IMR-90 (cell line): ENCODE results near the gene PPP1R37. TPM values are rescaled to one million over a fixed set of nuclear protein-coding genes. Genes with fewer than 3 reads are reported as not detected.
A peak's percentile ranks its signal among the peaks of the same experiment; 100 is the strongest.

Experiments used
- ATAC-seq: fragments of 200-7000 bp; cut with Tn5 transposase; 2 replicates; pipeline ENCODE4 v1.9.1; 2020; ENCODE audit warnings: low read depth, mild to moderate bottlenecking, moderate library complexity
- BruUV-seq: library from RNA; stranded (reverse); fragments of 400-500 nt; replicated peaks from 2 replicates; lab custom pipeline; 2021; lab: Mats Ljungman, UMichigan
- CTCF ChIA-PET: fragments of 300-600 bp; formaldehyde crosslinking; extraction: SDS; loops from one replicate; lab custom pipeline; 2021; ENCODE audit warnings: antibody characterized with exemption; lab: Yijun Ruan, JAX
- POLR2A ChIA-PET: fragments of 300-600 bp; sonication (Branson Sonifier 250); formaldehyde crosslinking; loops from one replicate; lab custom pipeline; 2022; ENCODE audit warnings: antibody characterized with exemption; ENCODE audit not compliant: unreplicated experiment; lab: Charles Lee
- DNase-seq: peaks from one replicate; pipeline ENCODE4 v3.0.0; 2013
- H2AFZ ChIP-seq: replicated peaks from 2 replicates; pipeline ENCODE3; 2013; ENCODE audit warnings: low read length, mild to moderate bottlenecking; ENCODE audit not compliant: poor library complexity
- H2AK5ac ChIP-seq: 2 replicates; pipeline ENCODE4 v1.6.1; 2013; ENCODE audit warnings: low read depth, low read length, inconsistent platforms
- H2AK9ac ChIP-seq: replicated peaks from 2 replicates; pipeline ENCODE3; 2013; ENCODE audit warnings: mild to moderate bottlenecking, low read depth, low read length, moderate library complexity; ENCODE audit not compliant: poor library complexity
- H2BK120ac ChIP-seq: 2 replicates; pipeline ENCODE4 v1.6.1; 2013; ENCODE audit warnings: low read depth, low read length, inconsistent platforms
- H2BK15ac ChIP-seq: 3 replicates; pipeline ENCODE4 v1.6.1; 2013; ENCODE audit warnings: low read depth, low read length, inconsistent platforms
- H2BK20ac ChIP-seq: 2 replicates; pipeline ENCODE4 v1.6.1; 2013; ENCODE audit warnings: low read depth, mild to moderate bottlenecking, inconsistent platforms, low read length, moderate library complexity
- H2BK5ac ChIP-seq: 2 replicates; pipeline ENCODE4 v1.6.1; 2013; ENCODE audit warnings: mild to moderate bottlenecking, low read depth, low read length, inconsistent platforms; ENCODE audit not compliant: poor library complexity, severe bottlenecking
- H3K14ac ChIP-seq: replicated peaks from 2 replicates; pipeline ENCODE4 v1.6.1; 2013; ENCODE audit warnings: low read depth, low read length, inconsistent platforms
- H3K18ac ChIP-seq: 2 replicates; pipeline ENCODE4 v1.6.1; 2013; ENCODE audit warnings: low read depth, low read length, control low read depth
- H3K23ac ChIP-seq: 2 replicates; pipeline ENCODE4 v1.6.1; 2013; ENCODE audit warnings: low read depth, low read length, inconsistent platforms
- H3K27ac ChIP-seq: 2 replicates; pipeline ENCODE4 v1.5.1; 2013; ENCODE audit warnings: mild to moderate bottlenecking, control low read depth, low read length; ENCODE audit not compliant: insufficient read depth
- H3K27me3 ChIP-seq: 2 replicates; pipeline ENCODE4 v1.6.1; 2013; ENCODE audit warnings: low read length; ENCODE audit not compliant: control insufficient read depth, insufficient read depth
- H3K36me3 ChIP-seq: 2 replicates; pipeline ENCODE4 v1.6.1; 2013; ENCODE audit warnings: low read length, mixed read lengths; ENCODE audit not compliant: control insufficient read depth, insufficient read depth
- H3K4ac ChIP-seq: 2 replicates; pipeline ENCODE4 v1.6.1; 2013; ENCODE audit warnings: low read depth, low read length, inconsistent platforms
- H3K4me1 ChIP-seq: 2 replicates; pipeline ENCODE4 v1.6.1; 2013; ENCODE audit warnings: low read length, mixed read lengths; ENCODE audit not compliant: control insufficient read depth, insufficient read depth
- H3K4me2 ChIP-seq: 2 replicates; pipeline ENCODE4 v1.6.1; 2013; ENCODE audit warnings: low read depth, mild to moderate bottlenecking, control low read depth, low read length, moderate library complexity
- H3K4me3 ChIP-seq: 2 replicates; pipeline ENCODE4 v1.5.1; 2013; ENCODE audit warnings: low read depth, mild to moderate bottlenecking, control low read depth, low read length, moderate library complexity; ENCODE audit not compliant: insufficient read depth
- H3K56ac ChIP-seq: 2 replicates; pipeline ENCODE4 v1.6.1; 2013; ENCODE audit warnings: low read length, inconsistent platforms; ENCODE audit not compliant: insufficient read depth; ENCODE audit errors: extremely low read depth
- H3K79me1 ChIP-seq, 2 experiments: 2 replicates each; pipeline ENCODE4 v1.6.1; 2013; ENCODE audit warnings: low read length in 2 of 2, inconsistent platforms in 1 of 2, low read depth in 1 of 2
- H3K9ac ChIP-seq: 2 replicates; pipeline ENCODE4 v1.6.1; 2013; ENCODE audit warnings: low read depth, low read length, control low read depth
- H3K9me1 ChIP-seq: 2 replicates; pipeline ENCODE4 v1.6.1; 2013; ENCODE audit warnings: low read length, inconsistent platforms; ENCODE audit not compliant: insufficient read depth
- H3K9me3 ChIP-seq: 2 replicates; pipeline ENCODE4 v1.6.1; 2013; ENCODE audit warnings: low read length; ENCODE audit not compliant: control insufficient read depth, insufficient read depth
- H4K20me1 ChIP-seq: 2 replicates; pipeline ENCODE4 v1.6.1; 2013; ENCODE audit warnings: low read length, inconsistent platforms; ENCODE audit not compliant: insufficient read depth
- H4K5ac ChIP-seq: 2 replicates; pipeline ENCODE4 v1.6.1; 2013; ENCODE audit warnings: mild to moderate bottlenecking, low read depth, low read length, control low read depth
- H4K8ac ChIP-seq, 2 experiments: 2 replicates each; pipeline ENCODE4 v1.6.1; 2013; ENCODE audit warnings: low read depth in 2 of 2, low read length in 2 of 2, control low read depth in 1 of 2, inconsistent platforms in 1 of 2
- H4K91ac ChIP-seq: 2 replicates; pipeline ENCODE4 v1.6.1; 2013; ENCODE audit warnings: low read depth, low read length, inconsistent platforms; ENCODE audit not compliant: insufficient read depth
- CHD1 ChIP-seq: IDR thresholded peaks from 2 replicates; pipeline ENCODE4 v1.6.1; 2012; ENCODE audit warnings: low read depth, low read length, improper control_type of control experiment
- FOS ChIP-seq: fragments of 150-350 bp; IDR thresholded peaks from 2 replicates; pipeline ENCODE4 v1.6.1; 2016; ENCODE audit warnings: low read depth, low read length
- MAFK ChIP-seq: IDR thresholded peaks from 2 replicates; pipeline ENCODE4 v1.6.1; 2012; ENCODE audit warnings: low read depth, low read length, improper control_type of control experiment
- NFE2L2 ChIP-seq: fragments of 150-350 bp; IDR thresholded peaks from 2 replicates; pipeline ENCODE4 v1.6.1; 2016; ENCODE audit warnings: low read depth, mild to moderate bottlenecking, low read length
- RCOR1 ChIP-seq: IDR thresholded peaks from 2 replicates; pipeline ENCODE4 v1.6.1; 2012; ENCODE audit warnings: mild to moderate bottlenecking, low read length, improper control_type of control experiment; ENCODE audit not compliant: insufficient replicate concordance
- SMC3 ChIP-seq: fragments of 150-350 bp; IDR thresholded peaks from 2 replicates; pipeline ENCODE4 v1.6.1; 2016; ENCODE audit warnings: low read depth, mild to moderate bottlenecking, antibody characterized with exemption, low read length, moderate library complexity
- WGBS, 2 experiments: methylation state at CpG; one replicate each; pipeline versions ENCODE4 v1.1.5 to v1.1.7; 2013; ENCODE audit warnings: missing lambda C conversion rate in 2 of 2; ENCODE audit not compliant: insufficient read length in 1 of 2; ENCODE audit errors: extremely low coverage in 2 of 2; 5-methylcytosine and 5-hydroxymethylcytosine counted together
- dilution Hi-C: fragments of 300-500 bp; cut with HindIII; formaldehyde crosslinking; loops from one replicate; pipeline ENCODE4 v1.14.3; 2018; ENCODE audit warnings: low sequenced_read_pairs; ENCODE audit not compliant: unreplicated experiment
- in situ Hi-C: fragments of 300-500 bp; cut with MboI; formaldehyde crosslinking; loops from 3 replicates; pipeline ENCODE4 v1.14.3; 2019; ENCODE audit warnings: low sequenced_read_pairs, inconsistent platforms, mixed read lengths
- intact Hi-C: fragments of 100-400 bp; cut with micrococcal nuclease; formaldehyde crosslinking; loops from 2 replicates; pipeline ENCODE4 v1.10.0; 2022
- polyA plus RNA-seq, 3 experiments: library from polyadenylated mRNA; depleted of rRNA; stranded (reverse); fragments of >200 nt; gene quantifications; 2 replicates each; pipeline ENCODE4 v1.2.3, GENCODE V29; 2012; ENCODE audit warnings: low replicate concordance in 1 of 3
- total RNA-seq: library from RNA; depleted of rRNA; stranded (reverse); fragments of >200 nt; gene quantifications from 2 replicates; pipeline ENCODE4 v1.2.3, GENCODE V29; 2012

Gene PPP1R37
- total and polyA plus RNA-seq, 2 of the 4 experiments (the other 2 are of a cell fraction), result 13.1 to 18.5 TPM

GRCh38 chr19:45164577-45165335 is 71.8 kb downstream of the PPP1R37 start:
- Histone ChIP-seq H3K23ac (no peak overlapping the region), H3K56ac (no peak overlapping the region), H3K27me3 (peaks cover 17% of the 10 kb centered on the region; the same call in 1 of the 2 replicates), H3K9me1 (no peaks in the 10 kb centered on the region), H3K27ac (no peak overlapping the region), H3K79me1 (no peaks in the 10 kb centered on the region), H2AK5ac (no peak overlapping the region), H3K4me2 (no peak overlapping the region), H2AK9ac (no peak overlapping the region), H3K36me3 (no peaks in the 10 kb centered on the region), H4K8ac (no peak overlapping the region), H4K5ac (no peak overlapping the region), H3K4ac (no peak overlapping the region), H3K9ac (no peak overlapping the region), H3K4me3 (no peak overlapping the region), H2BK15ac (no peak overlapping the region), H3K9me3 (no peaks in the 10 kb centered on the region), H4K91ac (no peak overlapping the region), H2BK120ac (no peak overlapping the region), H2BK20ac (no peak overlapping the region), H3K18ac (no peak overlapping the region), H4K20me1 (peaks cover 5% of the 10 kb centered on the region; the same call in 1 of the 2 replicates), H3K4me1 (peaks cover 2% of the 10 kb centered on the region; the same call in 1 of the 2 replicates), H3K14ac (no peak overlapping the region), H2BK5ac (no peak overlapping the region), H2AFZ (peak overlapping the region; percentile 85)
- DNase-seq, result peak; percentile 46
- WGBS, 2 experiments, result 41% methylated on average over 14 of the region's 27 CpGs; no CpG with 5 or more reads in 1 of the 2 experiments
- intact Hi-C loops (no loop called here), in situ Hi-C loops (no loop called here), dilution Hi-C loops (no loop called here)
- no peak for TF ChIP-seq SMC3
- TF ChIP-seq MAFK, result no peak
- no peak for TF ChIP-seq CHD1
- no peak for TF ChIP-seq FOS
- TF ChIP-seq NFE2L2, result no peak
- no peak for TF ChIP-seq RCOR1
- CTCF ChIA-PET, result no interaction called here
- POLR2A ChIA-PET, result no interaction called here
- BruUV-seq, result no TSS peak
- peak; percentile 72 for ATAC-seq
